K562 treated with DMSO at 1 percent for 4 hours (cell line): ENCODE data around the gene MLLT6. TPM values are rescaled to one million over a fixed set of nuclear protein-coding genes. Genes with fewer than 3 reads are reported as not detected.

Experiments
- total RNA-seq: library from RNA; unstranded; fragments of 300-600 nt; gene quantifications from 2 replicates; pipeline ENCODE4 v1.2.3, GENCODE V29; 2022; ENCODE audit not compliant: insufficient read depth

Gene MLLT6
- total RNA-seq: 29.5 and 34.4 TPM in 2 replicates

DNA sequence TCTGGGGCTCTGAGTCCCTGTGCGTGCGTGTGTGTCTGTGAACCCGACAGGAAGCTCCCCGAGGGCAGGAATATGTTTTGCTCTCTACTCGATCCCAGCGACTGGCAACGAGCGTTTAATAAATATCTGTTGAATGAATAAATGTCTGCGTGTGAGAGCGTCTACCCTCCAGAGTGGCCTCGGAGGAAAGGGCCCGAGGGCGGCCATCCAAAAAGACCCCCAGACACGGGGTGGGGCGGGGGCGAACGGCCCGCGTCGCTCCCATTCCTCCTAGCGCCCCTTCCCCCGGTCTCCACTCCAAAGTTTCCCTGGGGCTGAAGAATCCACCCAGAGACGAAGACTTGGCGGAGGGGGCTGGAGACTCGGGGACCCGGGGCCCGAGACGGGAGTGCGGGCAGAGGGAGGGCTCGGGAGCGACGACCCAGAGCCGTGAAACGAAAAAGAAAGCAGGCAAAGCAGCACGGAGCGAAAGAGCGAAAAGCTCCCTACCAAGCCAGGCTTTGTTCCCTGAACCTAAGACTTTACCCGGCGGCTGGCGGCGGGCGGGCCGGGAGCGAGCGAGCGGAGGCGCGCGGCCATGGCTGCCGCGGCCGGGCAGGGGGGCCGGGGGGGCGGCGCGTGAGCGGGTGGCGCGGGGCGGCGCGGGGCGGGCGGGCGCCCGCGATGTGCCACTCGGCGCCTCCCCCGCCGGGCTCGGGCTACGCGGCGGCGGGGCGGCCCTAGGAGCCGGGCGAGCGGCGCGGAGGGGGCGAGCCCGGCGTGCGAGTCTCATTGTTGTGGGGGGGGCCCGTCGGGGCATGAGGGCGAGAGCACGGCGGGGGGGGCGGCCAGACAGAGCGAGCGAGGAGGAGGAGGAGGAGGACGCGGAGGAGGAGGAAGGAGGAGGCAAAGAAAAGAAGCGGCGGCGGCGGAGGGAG lies at the start of gene MLLT6:
MLLT6 (plus strand) TSS at position 668 of the 917 bp plus-strand sequence. CDS start 360 bp downstream, outside the sequence.

DNA sequence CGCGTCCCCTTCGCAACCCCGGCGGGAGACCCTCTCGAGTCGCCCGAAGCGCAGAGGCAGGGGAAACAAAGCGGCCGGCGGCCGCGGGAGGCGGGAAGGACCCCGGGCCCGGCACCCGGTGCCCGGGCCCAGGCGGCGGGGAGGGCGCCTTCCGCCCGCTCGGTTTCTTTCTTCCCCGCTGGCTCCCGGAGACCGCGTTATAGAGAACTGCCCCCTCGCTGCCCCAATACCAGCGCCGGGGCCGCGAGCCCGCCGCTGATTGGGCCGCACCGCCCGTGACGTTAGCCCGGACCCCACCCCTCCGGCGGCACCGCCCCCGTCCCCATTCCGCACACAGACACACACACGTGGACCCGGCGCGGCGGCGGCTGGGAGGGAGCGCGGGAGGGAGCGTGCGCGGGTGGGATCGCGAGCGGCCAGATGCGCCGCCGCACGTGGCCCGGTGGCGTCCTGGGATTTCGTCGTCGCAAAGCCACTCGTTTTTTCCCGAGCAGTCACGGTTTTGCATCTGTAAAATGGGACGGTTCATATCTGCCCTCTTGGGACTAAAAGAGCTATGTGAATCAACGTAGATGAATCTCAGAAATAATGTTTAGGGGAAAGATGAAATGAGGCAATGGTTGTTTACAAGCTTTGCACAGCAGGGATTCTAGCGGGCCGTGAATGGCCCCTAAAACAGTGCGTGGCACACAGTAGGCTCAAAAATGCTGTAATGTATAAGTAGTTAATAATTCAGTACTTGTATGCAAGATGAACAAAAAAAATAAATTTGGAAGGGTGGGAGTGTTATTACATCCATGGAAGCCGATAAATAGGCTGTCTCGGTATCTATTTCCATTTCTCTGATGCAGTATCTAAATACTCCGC lies 30.1 kb upstream of the MLLT6 start, which contains the start of gene EPOP:
EPOP (minus strand) TSS at position 209 of the 867 bp plus-strand sequence. CDS start 462 bp downstream, outside the sequence.

DNA sequence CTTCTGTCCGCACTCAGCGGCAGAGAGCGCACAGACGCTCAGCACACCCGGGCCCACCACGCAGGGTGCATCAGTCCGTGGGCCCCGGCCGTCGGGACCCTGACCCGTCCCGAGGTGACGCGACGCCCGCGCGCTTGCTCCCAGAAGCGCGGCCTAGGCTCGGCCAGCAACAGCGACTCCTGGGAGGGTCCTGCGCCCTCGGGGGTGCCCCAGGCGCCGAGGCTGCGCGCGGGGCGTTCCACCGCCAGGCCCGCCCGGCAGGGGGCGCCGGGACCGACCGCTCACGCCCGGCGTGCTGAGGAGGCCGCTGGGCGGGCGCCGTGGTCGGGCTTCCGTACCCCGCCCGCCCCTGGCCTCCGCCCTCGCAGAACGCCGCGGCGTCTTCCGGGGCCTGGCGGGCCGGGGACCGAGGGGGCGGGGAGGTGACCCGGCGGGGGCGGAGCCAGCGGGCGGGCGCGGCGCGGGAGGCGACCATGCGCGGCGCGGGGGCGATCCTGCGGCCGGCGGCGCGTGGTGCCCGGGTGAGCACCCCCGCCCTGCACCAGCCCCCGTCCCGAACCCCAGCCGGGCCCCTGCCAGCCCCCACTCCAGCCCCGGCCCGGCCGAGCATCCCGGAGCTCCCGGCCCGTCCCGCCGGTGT lies 24.9 kb downstream of the MLLT6 start, which contains the start of gene CISD3:
CISD3 (plus strand) TSS at position 456 of the 640 bp plus-strand sequence; CDS start at position 474, 18 bp downstream.

DNA sequence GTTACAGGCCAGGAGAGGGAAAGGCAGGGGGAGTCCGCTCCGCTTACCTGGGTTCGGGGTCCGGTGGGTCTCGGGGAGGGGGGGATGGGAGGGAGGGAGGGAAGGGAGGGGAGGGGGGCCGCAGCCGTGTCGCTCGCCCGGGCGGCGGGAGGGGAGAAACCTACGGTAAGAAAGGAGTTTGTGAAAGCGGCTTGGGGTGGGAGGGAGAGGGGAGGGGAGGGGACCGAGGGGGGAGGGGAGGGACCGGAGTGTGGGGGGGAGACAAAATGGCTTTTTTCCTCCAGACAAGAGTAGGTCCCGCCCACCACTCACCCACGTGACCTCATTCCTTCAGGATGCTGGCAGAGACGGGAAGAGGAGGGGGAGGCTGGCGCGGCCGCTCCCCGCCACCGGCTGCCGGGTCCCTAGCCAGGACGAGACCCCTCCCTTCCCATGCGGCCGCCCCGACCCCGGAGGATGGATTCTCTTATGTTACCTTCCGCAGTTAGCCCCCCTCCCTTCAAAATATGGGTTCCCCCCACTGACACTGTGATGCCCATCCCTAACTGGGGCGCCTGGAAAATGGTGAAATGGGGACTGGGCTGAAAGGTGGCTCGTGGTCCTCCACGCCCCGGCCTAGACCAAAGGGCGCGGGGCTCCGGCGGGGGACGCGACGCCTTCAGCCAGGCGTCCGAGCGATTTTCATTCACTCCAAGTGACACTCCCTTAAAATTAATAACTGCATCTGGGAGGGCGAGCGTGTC lies 43.2 kb downstream of the MLLT6 start, which contains the start of gene PCGF2:
PCGF2 (minus strand) TSS at position 188 of the 743 bp plus-strand sequence. CDS start 7,934 bp downstream, outside the sequence.

DNA sequence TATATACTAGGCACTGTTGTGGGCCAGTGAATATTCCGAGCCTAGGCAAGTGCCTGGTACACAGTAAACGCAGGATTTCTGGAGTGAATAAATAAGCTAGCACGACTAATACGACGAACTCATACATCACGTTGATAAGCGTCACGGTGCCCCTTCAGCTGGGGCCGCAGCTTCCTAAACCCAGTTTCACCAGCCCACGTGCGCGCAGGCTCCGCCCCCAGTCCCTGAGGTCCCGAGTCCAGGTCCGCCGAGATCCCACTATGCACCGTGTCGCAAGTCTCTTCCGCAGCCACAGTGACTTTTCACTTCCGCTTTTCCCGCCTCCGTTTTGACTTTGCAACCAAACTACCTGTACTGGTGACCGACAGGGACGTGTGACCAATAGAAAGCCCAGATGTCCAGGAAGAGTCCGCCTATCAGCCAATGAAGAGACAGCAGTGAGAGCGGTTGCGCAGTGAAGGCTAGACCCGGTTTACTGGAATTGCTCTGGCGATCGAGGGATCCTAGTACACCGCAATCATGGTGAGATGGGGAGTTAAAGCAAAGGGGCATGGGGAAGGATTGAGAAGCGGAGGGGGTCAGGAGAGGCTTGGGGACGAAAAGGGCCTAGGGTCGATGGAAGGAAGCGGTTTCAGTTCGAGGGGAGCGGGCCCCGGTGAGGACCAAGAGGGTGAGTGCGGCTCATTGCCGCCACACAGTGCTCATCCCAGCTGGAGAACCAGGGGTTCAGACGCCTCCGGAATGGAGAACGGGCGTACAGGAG lies 47.4 kb downstream of the MLLT6 start, which contains the start of gene PSMB3:
PSMB3 (plus strand) TSS at position 434 of the 763 bp plus-strand sequence; CDS start at position 520, 86 bp downstream.

Other genes with a start within 250 kb of the MLLT6 start
- 0.57 TPM in 1 of 2 replicates, not detected in the other for gene SRCIN1, start 99.3 kb upstream of the MLLT6 start, total RNA-seq
- 3.3 and 3.4 TPM in 2 replicates for gene EPOP, start 30.3 kb upstream of the MLLT6 start, total RNA-seq
- gene CISD3, start 25.1 kb downstream of the MLLT6 start, total RNA-seq: 11.0 and 11.9 TPM in 2 replicates
- gene PCGF2, start 43.1 kb downstream of the MLLT6 start, total RNA-seq: 16.0 and 24.0 TPM in 2 replicates
- 382 and 436 TPM in 2 replicates for gene PSMB3, start 47.5 kb downstream of the MLLT6 start, total RNA-seq
- gene PIP4K2B, start 94.3 kb downstream of the MLLT6 start, total RNA-seq: 20.4 and 32.1 TPM in 2 replicates
- 8.1 and 11.1 TPM in 2 replicates for gene CWC25, start 120.0 kb downstream of the MLLT6 start, total RNA-seq
- 3,286 and 3,420 TPM in 2 replicates for gene RPL23, start 148.4 kb downstream of the MLLT6 start, total RNA-seq
- 128 and 139 TPM in 2 replicates for gene LASP1, start 164.8 kb downstream of the MLLT6 start, total RNA-seq